Sigmoid colon (tissue), 7 donors: ENCODE measurements around the gene VDAC1. TPM values are rescaled to one million over a fixed set of nuclear protein-coding genes. Genes with fewer than 3 reads are reported as not detected.
"Not testable (repeated sequence)": the region's sequence is repeated elsewhere in the genome, so short reads cannot be mapped to it uniquely, and the experiment has no call there.

Experiments
- DNase-seq: peaks from one replicate; pipeline ENCODE4 v3.0.0-alpha.2; 2019
- H3K27ac ChIP-seq, 4 donors: fragments of 200-600 bp; sonication (generic); one replicate each; pipeline ENCODE4 v1.5.1; 2016 to 2019; ENCODE audit warnings: mild to moderate bottlenecking in 1 of 4
- H3K27me3 ChIP-seq, 3 donors: fragments of 200-600 bp; sonication (generic); one replicate each; pipeline ENCODE4 v1.5.1; 2019; ENCODE audit warnings: mild to moderate bottlenecking in 1 of 3
- H3K36me3 ChIP-seq, 4 donors: fragments of 200-600 bp; sonication (generic); one replicate each; pipeline ENCODE4 v1.5.1; 2016 to 2019
- H3K4me1 ChIP-seq, 4 donors: fragments of 200-600 bp; sonication (generic); one replicate each; pipeline ENCODE4 v1.5.1; 2017 to 2019
- H3K4me3 ChIP-seq, 4 donors: fragments of 200-600 bp; sonication (generic); one replicate each; pipeline ENCODE4 v1.5.1; 2017 to 2019; ENCODE audit warnings: mild to moderate bottlenecking in 2 of 4, moderate library complexity in 1 of 4
- H3K9me3 ChIP-seq, 4 donors: fragments of 200-600 bp in 3 of 4; sonication (generic) in 3 of 4; one replicate each; pipeline versions ENCODE4 v1.5.1 to v1.6.1; 2013 to 2019
- EP300 ChIP-seq, 4 donors: sonication (generic); formaldehyde crosslinking; IDR thresholded peaks; one replicate each; pipeline ENCODE4 v1.6.1; 2017; ENCODE audit warnings: antibody characterized with exemption in 4 of 4
- POLR2A ChIP-seq, 2 donors: fragments of 450-650 bp; IDR thresholded peaks; one replicate each; pipeline ENCODE4 v1.6.1; 2016; ENCODE audit warnings: antibody characterized with exemption in 2 of 2, mild to moderate bottlenecking in 2 of 2, moderate library complexity in 2 of 2
- POLR2AphosphoS5 ChIP-seq, 4 donors: sonication (generic); formaldehyde crosslinking; IDR thresholded peaks; one replicate each; pipeline ENCODE4 v1.6.1; 2017; ENCODE audit warnings: antibody characterized with exemption in 4 of 4
- WGBS, 2 donors: extraction: QIAGEN DNeasy Blood & Tissue Kit; methylation state at CpG; one replicate each; pipeline ENCODE4 v1.1.7; 2013; 5-methylcytosine and 5-hydroxymethylcytosine counted together
- intact Hi-C: fragments of 100-400 bp; cut with DNase I; formaldehyde crosslinking; loops from one replicate; pipeline ENCODE4 v1.15.1; 2023
- polyA plus RNA-seq, 3 donors: library from polyadenylated mRNA; stranded (reverse); fragments of 200-250 nt; gene quantifications; one replicate each; pipeline ENCODE4 v1.2.3, GENCODE V29; 2013
- total RNA-seq, 4 donors: library from RNA; depleted of rRNA; stranded (reverse); fragments of >200 nt; gene quantifications; one replicate each; pipeline ENCODE4 v1.1.0, GENCODE V29; 2016
- TF ChIP-seq, protein P1 (sequence below), 4 experiments: fragments of 450-650 bp in 3 of 4; fragments of 200-600 bp in 1 of 4; IDR thresholded peaks; one replicate each; pipeline ENCODE4 v1.5.1; 2016 to 2019; ENCODE audit warnings: antibody characterized with exemption in 4 of 4, mild to moderate bottlenecking in 3 of 4, moderate library complexity in 2 of 4
- donor health status: healthy with polysubstance abuse.
- donor health status: Bipolar disorder and iron deficiency.
- donor health status: healthy.

The VDAC1 gene
- total and polyA plus RNA-seq, 7 donors = 71.3 to 361 (median 99.2) TPM

DNA sequence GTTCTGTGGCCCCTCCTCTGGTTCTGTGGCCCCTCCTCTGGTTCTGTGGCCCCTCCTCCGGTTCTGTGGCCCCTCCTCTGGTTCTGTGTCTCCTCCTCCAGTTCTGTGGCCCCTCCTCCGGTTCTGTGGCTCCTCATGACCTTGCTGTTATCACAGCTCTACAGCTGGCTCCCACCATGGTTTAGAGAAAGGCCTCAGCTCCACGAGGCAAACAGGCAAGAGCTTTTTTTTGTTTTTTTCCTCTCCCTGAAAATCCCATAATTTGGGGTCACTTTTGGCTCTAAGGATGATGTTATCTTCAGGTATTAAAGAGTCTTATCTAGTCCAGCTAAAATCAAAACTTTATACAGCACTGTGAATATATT is 68.1 kb downstream of the VDAC1 start:
- WGBS, 2 donors = 69 to 70% methylated on average over 3 of the region's 3 CpGs
- no peaks in the 10 kb centered on the region for H3K9me3 ChIP-seq
- H3K36me3 ChIP-seq = no peaks in the 10 kb centered on the region
- H3K27ac ChIP-seq = no peak overlapping the region
- no peaks in the 10 kb centered on the region for H3K4me1 ChIP-seq
- no peak overlapping the region for H3K4me3 ChIP-seq
- DNase-seq = no peak
- intact Hi-C loops = no loop called here
- TF ChIP-seq POLR2AphosphoS5 (IDR thresholded peaks at IDR 0.05) (no peak), POLR2A (IDR thresholded peaks at IDR 0.05) (no peak), EP300 (IDR thresholded peaks at IDR 0.05) (no peak)
- TF ChIP-seq, protein P1, sequence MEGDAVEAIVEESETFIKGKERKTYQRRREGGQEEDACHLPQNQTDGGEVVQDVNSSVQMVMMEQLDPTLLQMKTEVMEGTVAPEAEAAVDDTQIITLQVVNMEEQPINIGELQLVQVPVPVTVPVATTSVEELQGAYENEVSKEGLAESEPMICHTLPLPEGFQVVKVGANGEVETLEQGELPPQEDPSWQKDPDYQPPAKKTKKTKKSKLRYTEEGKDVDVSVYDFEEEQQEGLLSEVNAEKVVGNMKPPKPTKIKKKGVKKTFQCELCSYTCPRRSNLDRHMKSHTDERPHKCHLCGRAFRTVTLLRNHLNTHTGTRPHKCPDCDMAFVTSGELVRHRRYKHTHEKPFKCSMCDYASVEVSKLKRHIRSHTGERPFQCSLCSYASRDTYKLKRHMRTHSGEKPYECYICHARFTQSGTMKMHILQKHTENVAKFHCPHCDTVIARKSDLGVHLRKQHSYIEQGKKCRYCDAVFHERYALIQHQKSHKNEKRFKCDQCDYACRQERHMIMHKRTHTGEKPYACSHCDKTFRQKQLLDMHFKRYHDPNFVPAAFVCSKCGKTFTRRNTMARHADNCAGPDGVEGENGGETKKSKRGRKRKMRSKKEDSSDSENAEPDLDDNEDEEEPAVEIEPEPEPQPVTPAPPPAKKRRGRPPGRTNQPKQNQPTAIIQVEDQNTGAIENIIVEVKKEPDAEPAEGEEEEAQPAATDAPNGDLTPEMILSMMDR (IDR thresholded peaks at IDR 0.05) = no peak
- H3K27me3 ChIP-seq = no peaks in the 10 kb centered on the region

DNA sequence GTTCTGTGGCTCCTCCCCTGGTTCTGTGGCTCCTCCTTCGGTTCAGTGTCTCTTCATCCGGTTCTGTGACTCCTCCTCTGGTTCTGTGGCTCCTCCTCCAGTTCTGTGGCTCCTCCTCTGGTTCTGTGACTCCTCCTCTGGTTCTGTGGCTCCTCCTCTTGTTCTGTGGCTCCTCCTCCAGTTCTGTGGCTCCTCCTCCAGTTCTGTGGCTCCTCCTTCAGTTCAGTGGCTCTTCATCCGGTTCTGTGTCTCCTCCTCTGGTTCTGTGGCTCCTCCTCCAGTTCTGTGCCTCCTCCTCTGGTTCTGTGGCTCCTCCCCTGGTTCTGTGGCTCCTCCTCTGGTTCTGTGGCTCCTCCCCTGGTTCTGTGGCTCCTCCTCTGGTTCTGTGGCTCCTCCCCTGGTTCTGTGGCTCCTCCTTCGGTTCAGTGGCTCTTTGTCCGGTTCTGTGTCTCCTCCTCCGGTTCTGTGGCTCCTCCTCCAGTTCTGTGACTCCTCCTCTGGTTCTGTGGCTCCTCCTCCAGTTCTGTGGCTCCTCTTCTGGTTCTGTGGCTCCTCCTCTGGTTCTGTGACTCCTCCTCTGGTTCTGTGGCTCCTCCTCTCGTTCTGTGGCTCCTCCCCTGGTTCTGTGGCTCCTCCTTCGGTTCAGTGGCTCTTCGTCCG is 68.7 kb downstream of the VDAC1 start:
- H3K27ac ChIP-seq, H3K27me3 ChIP-seq, DNase-seq, H3K4me1 ChIP-seq, H3K9me3 ChIP-seq, H3K36me3 ChIP-seq, H3K4me3 ChIP-seq, intact Hi-C loops: not testable (repeated sequence)
- WGBS, 2 donors = 89 to 90% methylated on average over 10 of the region's 10 CpGs

DNA sequence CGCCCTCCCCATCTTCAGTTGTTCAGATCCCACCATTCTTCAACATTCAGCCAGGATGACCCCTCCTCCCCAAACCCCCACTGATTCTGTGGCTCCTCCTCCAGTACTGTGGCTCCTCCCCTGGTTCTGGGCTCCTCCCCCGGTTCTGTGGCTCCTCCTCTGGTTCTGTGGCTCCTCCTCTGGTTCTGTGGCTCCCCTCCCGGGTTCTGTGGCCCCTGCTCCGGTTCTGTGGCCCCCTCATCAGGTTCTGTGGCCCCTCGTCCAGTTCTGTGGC is 69.2 kb downstream of the VDAC1 start:
- 76 to 83% methylated on average over 5 of the region's 5 CpGs for whole genome bisulfite sequencing, 2 donors
- DNase-seq = no peak
- Histone ChIP-seq H3K27me3 (no peaks in the 10 kb centered on the region), H3K4me3 (no peak overlapping the region), H3K4me1 (no peaks in the 10 kb centered on the region), H3K27ac (no peak overlapping the region), H3K9me3 (no peaks in the 10 kb centered on the region), H3K36me3 (no peaks in the 10 kb centered on the region)
- intact Hi-C loops = no loop called here
- no peak for TF ChIP-seq POLR2AphosphoS5 (IDR thresholded peaks at IDR 0.05)
- TF ChIP-seq, protein P1 (IDR thresholded peaks at IDR 0.05) = no peak
- no peak for TF ChIP-seq POLR2A (IDR thresholded peaks at IDR 0.05)
- no peak for TF ChIP-seq EP300 (IDR thresholded peaks at IDR 0.05)

DNA sequence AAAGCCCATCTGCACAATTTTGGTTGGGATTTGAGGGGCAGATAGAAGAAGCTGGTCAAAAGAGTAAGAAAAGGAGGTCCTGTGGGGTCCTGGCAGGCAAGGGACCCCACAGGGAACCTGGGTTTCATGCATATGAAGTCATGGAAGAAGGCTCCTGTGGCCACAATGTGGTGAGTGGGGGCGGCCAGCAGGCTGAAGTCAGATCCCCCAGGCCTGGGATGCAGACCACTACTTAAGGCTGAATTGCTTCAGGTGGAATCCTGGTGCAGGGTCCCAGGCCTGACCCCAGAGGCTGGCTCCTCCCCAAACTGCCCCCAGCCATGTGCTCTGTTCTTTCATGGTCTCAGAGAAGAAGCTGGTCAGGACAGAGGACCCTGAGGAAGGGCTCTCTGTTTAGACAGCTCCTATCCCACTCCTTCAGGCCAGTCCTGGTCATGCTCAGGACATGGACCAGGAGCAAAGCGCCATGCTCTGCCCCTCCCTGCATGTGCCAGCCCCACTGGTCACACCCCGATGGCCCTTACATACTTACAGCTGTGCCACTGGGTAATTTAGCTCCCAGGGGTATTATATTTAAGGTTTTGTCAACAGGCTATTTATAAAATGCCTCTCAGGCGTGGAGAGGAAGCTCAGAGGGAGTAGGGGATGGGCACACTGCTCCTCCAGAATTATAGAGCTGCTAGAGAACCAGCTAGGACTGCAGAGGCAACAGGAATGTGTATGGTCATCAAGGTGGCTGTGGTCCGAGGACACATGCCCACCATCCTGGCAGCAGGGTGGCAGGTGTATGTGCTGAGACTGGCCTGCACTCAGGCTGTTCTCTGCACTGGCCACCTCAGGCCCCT is 69.7 kb downstream of the VDAC1 start:
- Histone ChIP-seq H3K36me3 (no peaks in the 10 kb centered on the region), H3K9me3 (no peaks in the 10 kb centered on the region), H3K27me3 (no peaks in the 10 kb centered on the region), H3K27ac (no peak overlapping the region), H3K4me3 (no peak overlapping the region), H3K4me1 (no peaks in the 10 kb centered on the region)
- intact Hi-C loops = no loop called here
- TF ChIP-seq EP300 (IDR thresholded peaks at IDR 0.05) = no peak
- no peak for TF ChIP-seq POLR2AphosphoS5 (IDR thresholded peaks at IDR 0.05)
- TF ChIP-seq POLR2A (IDR thresholded peaks at IDR 0.05) = no peak
- TF ChIP-seq, protein P1 (IDR thresholded peaks at IDR 0.05) = no peak
- DNase-seq = no peak
- 63 to 64% methylated on average over 5 of the region's 5 CpGs for WGBS, 2 donors

DNA sequence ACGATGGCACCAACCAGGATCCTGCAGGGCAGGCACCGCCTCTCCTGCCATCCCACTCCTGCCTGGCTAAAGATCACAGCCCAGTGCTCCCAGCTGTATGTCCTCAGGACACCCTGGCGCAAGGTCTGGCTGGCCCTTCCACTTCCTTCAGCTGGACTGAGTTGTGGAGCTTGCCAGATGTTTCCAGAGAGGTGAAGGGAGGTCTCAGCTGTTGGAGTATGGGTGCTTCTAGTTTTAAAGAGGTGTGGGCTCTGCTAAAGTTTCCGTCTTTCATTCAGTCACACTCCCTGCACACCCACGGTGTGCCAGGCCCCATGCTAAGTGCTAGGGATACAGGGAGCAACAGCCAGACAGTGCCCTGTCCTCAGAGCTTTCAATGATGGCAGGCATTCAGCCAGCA is 70.5 kb downstream of the VDAC1 start:
- Histone ChIP-seq H3K27ac (no peak overlapping the region), H3K36me3 (no peaks in the 10 kb centered on the region), H3K4me1 (no peaks in the 10 kb centered on the region), H3K4me3 (no peak overlapping the region), H3K9me3 (no peaks in the 10 kb centered on the region), H3K27me3 (no peaks in the 10 kb centered on the region)
- TF ChIP-seq POLR2A (IDR thresholded peaks at IDR 0.05) = no peak
- TF ChIP-seq POLR2AphosphoS5 (IDR thresholded peaks at IDR 0.05) = no peak
- TF ChIP-seq, protein P1 (IDR thresholded peaks at IDR 0.05) = no peak
- no peak for TF ChIP-seq EP300 (IDR thresholded peaks at IDR 0.05)
- intact Hi-C loops = no loop called here
- no peak for DNase-seq
- WGBS, 2 donors = 68 to 87% methylated on average over 5 of the region's 5 CpGs
